Spleen (tissue), 11 donors: ENCODE measurements around the gene PIAS1. TPM values are rescaled to one million over a fixed set of nuclear protein-coding genes. Genes with fewer than 3 reads are reported as not detected.

Experiments used
- DNase-seq: peaks from one replicate; pipeline ENCODE4 v3.0.0-alpha.2; 2020
- H3K27ac ChIP-seq, 8 donors: fragments of 200-600 bp; sonication (generic) in 7 of 8; 1 replicate in 4 of 8; 2 replicates in 4 of 8; pipeline versions ENCODE4 v1.5.0 to v1.8.0; 2016 to 2021; ENCODE audit warnings: inconsistent platforms in 4 of 8, mild to moderate bottlenecking in 4 of 8, moderate library complexity in 1 of 8
- H3K27me3 ChIP-seq, 7 donors: fragments of 200-600 bp; sonication (generic) in 6 of 7; replicated peaks in 1 of 7; 1 replicate in 4 of 7; 2 replicates in 3 of 7; pipeline versions ENCODE4 v1.5.0 to v1.8.0; 2016 to 2021; ENCODE audit warnings: inconsistent platforms in 3 of 7, mild to moderate bottlenecking in 1 of 7
- H3K36me3 ChIP-seq, 6 donors: fragments of 200-600 bp; sonication (generic) in 5 of 6; 1 replicate in 4 of 6; 2 replicates in 2 of 6; pipeline versions ENCODE4 v1.5.0 to v1.8.0; 2016 to 2021; ENCODE audit warnings: inconsistent platforms in 2 of 6
- H3K4me1 ChIP-seq, 6 donors: fragments of 200-600 bp; sonication (generic) in 5 of 6; 1 replicate in 3 of 6; 2 replicates in 3 of 6; pipeline versions ENCODE4 v1.5.0 to v1.8.0; 2016 to 2021; ENCODE audit warnings: inconsistent platforms in 3 of 6
- H3K4me3 ChIP-seq, 8 donors: fragments of 200-600 bp; sonication (generic) in 7 of 8; 1 replicate in 4 of 8; 2 replicates in 4 of 8; pipeline versions ENCODE4 v1.5.0 to v1.8.0; 2016 to 2021; ENCODE audit warnings: inconsistent platforms in 4 of 8, mild to moderate bottlenecking in 4 of 8, moderate library complexity in 2 of 8
- H3K9me3 ChIP-seq, 8 donors: fragments of 200-600 bp; sonication (generic) in 7 of 8; 1 replicate in 4 of 8; 2 replicates in 4 of 8; pipeline versions ENCODE4 v1.5.0 to v1.8.0; 2016 to 2021; ENCODE audit warnings: inconsistent platforms in 4 of 8
- CTCF ChIP-seq, 11 experiments: fragments of 200-600 bp in 7 of 11; fragments of 450-650 bp in 4 of 11; sonication (generic) in 4 of 11; IDR thresholded peaks in 8 of 11; conservative IDR thresholded peaks in 3 of 11; 1 replicate in 7 of 11; 2 replicates in 4 of 11; pipeline versions ENCODE4 v1.4.0 to v1.8.0; 2016 to 2021; ENCODE audit warnings: antibody characterized with exemption in 11 of 11, inconsistent platforms in 4 of 11, mild to moderate bottlenecking in 1 of 11
- POLR2A ChIP-seq, 3 donors: fragments of 450-650 bp; IDR thresholded peaks; one replicate each; pipeline ENCODE4 v1.5.1; 2017; ENCODE audit warnings: antibody characterized with exemption in 3 of 3, mild to moderate bottlenecking in 1 of 3
- POLR2AphosphoS5 ChIP-seq, 3 donors: sonication (generic); formaldehyde crosslinking; IDR thresholded peaks; one replicate each; pipeline ENCODE4 v1.5.1; 2017; ENCODE audit warnings: antibody characterized with exemption in 3 of 3
- WGBS, 5 donors: extraction: QIAGEN DNeasy Blood & Tissue Kit in 3 of 5; methylation state at CpG; one replicate each; pipeline versions ENCODE4 v1.1.5 to v1.1.7; 2013 to 2018; 5-methylcytosine and 5-hydroxymethylcytosine counted together
- intact Hi-C: fragments of 100-400 bp; cut with DNase I; formaldehyde crosslinking; loops from one replicate; pipeline ENCODE4 v1.15.0; 2023; ENCODE audit warnings: low total_unique reads
- polyA plus RNA-seq, 3 donors: library from polyadenylated mRNA; stranded (reverse); fragments of 200-250 nt; gene quantifications; one replicate each; pipeline ENCODE4 v1.2.1, GENCODE V29; 2013
- total RNA-seq, 7 donors: library from RNA; depleted of rRNA in 3 of 7; stranded (reverse); fragments of >200 nt in 3 of 7; fragmentation: NEBNext Ultra II Directional in 4 of 7; extraction: Animal tissue kit (Norgen Biotek cat#: 25700) in 4 of 7; gene quantifications; one replicate each; pipeline versions ENCODE4 v1.1.0 to v1.2.1, GENCODE V29; 2016 to 2021
- donor health status: healthy with polysubstance abuse.
- donor health status: DM: no; HTN: no; CAD: no; lungs with moderate emphysema.
- donor health status: DM: no; HTN: no; CAD: no.
- donor health status: Bipolar disorder and iron deficiency.
- donor health status: healthy.
- donor health status: DM: no; HTN: no; CAD: no.
- donor health status: DM: yes; HTN: yes; CAD: no.

The PIAS1 gene
- total and polyA plus RNA-seq, 10 donors: 12.0 to 104 (median 64.7) TPM

DNA sequence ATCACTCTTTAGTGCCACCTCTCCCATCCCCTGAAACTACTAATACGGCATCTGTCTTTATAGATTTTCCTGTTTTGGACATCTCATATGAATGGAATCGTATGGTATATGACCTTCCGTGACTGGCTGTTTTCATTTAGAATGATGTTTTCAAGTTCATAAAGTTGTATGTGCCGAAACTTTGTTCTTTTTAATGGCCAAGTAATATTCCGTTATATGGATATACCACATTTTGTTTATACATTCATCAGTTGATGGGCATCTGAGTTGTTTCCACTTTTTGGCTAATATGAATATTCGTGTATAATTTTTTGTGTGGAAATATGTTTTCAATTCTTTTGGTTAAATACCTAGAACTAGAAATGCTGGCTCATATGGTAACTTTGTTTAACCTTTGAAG lies 49.5 kb downstream of the PIAS1 start:
- H3K36me3 ChIP-seq: peaks cover 0 to 22% (median 12%) of the 10 kb centered on the region in 6 donors
- WGBS, 5 donors: 93 to 99% (median 97%) methylated on average over 6 of the region's 6 CpGs
- H3K27ac ChIP-seq: no peak overlapping the region
- TF ChIP-seq POLR2AphosphoS5 (IDR thresholded peaks at IDR 0.05): no peak
- TF ChIP-seq CTCF (IDR thresholded peaks at IDR 0.05 in 8 of 11, conservative IDR thresholded peaks at IDR 0.05 in 3 of 11): no peak
- no peak for TF ChIP-seq POLR2A (IDR thresholded peaks at IDR 0.05)
- intact Hi-C loops: no loop called here
- H3K27me3 ChIP-seq: no peaks in the 10 kb centered on the region
- H3K4me1 ChIP-seq: peaks cover 0 to 81% (median 38%) of the 10 kb centered on the region in 6 donors
- H3K9me3 ChIP-seq: peaks cover 0 to 10% (median 6%) of the 10 kb centered on the region in 8 donors
- no peak overlapping the region for H3K4me3 ChIP-seq
- DNase-seq: no peak

DNA sequence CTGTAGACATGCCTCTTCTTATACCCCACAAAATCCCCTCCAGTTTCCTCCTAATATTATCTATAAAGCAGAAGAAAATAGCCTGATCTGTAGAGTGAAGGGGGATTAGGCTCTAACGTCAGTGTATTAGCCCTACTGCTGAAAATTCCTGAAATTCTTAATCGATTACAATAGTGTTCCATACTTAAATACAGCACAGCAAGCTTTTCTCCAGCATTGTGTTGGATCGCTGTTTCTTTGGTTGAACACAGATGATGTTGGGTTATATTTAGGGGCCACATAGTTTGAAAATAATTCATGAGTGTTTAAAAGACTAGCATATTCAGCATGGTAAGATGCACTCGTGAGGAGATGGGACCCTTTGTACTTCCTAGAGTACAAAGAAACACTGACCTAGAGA lies 52.5 kb downstream of the PIAS1 start:
- Histone ChIP-seq H3K36me3 (peaks cover 0 to 22% (median 12%) of the 10 kb centered on the region in 6 donors), H3K9me3 (peaks cover 0 to 10% (median 6%) of the 10 kb centered on the region in 8 donors), H3K4me1 (peaks cover 0 to 79% (median 20%) of the 10 kb centered on the region in 6 donors), H3K27me3 (no peaks in the 10 kb centered on the region), H3K27ac (no peak overlapping the region), H3K4me3 (no peak overlapping the region)
- DNase-seq: no peak
- WGBS, 5 donors: 79 to 91% (median 90%) methylated on average over 4 of the region's 4 CpGs
- TF ChIP-seq POLR2A (IDR thresholded peaks at IDR 0.05) (no peak), POLR2AphosphoS5 (IDR thresholded peaks at IDR 0.05) (no peak), CTCF (IDR thresholded peaks at IDR 0.05 in 8 of 11, conservative IDR thresholded peaks at IDR 0.05 in 3 of 11) (no peak)
- intact Hi-C loops: no loop called here

DNA sequence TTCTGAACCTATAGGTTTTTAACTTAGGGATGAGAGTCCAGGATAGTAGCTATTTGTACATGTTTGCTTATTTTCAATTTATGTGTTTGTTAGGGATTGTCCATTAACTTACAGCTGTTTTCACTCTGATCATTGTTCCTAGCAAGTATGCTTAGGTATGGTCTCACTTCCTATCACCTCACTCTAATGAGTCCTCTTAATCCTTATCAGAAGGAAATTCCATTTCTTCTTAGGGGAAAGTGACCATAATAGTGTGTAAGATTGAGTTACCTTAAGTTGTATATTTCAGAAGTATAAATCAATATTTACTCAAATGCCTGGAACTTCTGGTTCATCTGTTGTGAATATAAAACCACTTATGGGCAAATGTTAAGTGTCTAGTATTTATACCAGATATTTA lies 53.0 kb downstream of the PIAS1 start:
- Histone ChIP-seq H3K36me3 (peaks cover 0 to 19% (median 12%) of the 10 kb centered on the region in 6 donors), H3K9me3 (peaks cover 0 to 10% (median 6%) of the 10 kb centered on the region in 8 donors), H3K27ac (no peak overlapping the region), H3K4me1 (peaks cover under 1 to 79% (median 19%) of the 10 kb centered on the region in 6 donors), H3K27me3 (no peaks in the 10 kb centered on the region), H3K4me3 (no peak overlapping the region)
- DNase-seq: no peak
- TF ChIP-seq CTCF (IDR thresholded peaks at IDR 0.05 in 8 of 11, conservative IDR thresholded peaks at IDR 0.05 in 3 of 11) (no peak), POLR2A (IDR thresholded peaks at IDR 0.05) (no peak), POLR2AphosphoS5 (IDR thresholded peaks at IDR 0.05) (no peak)
- intact Hi-C loops: no loop called here

DNA sequence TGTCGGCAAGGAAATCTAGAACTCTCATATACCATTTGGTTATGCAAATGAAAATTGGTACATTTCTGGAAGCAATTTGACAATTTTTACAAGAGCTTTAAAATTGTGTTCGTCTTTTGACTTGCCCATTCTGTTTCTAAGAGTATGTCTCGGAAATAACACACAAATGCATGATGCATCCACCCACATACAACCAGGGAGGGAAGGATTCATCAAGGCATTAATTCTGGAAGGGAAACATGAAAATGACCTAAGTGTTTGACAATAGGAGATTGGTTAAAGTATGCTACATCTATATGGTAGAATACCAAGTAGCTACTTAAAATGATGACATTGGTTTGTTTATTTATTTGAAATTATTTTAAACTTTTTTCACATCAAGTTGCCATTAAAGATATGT lies 58.6 kb downstream of the PIAS1 start:
- intact Hi-C loops: no loop called here
- TF ChIP-seq POLR2AphosphoS5 (IDR thresholded peaks at IDR 0.05) (no peak), CTCF (IDR thresholded peaks at IDR 0.05 in 8 of 11, conservative IDR thresholded peaks at IDR 0.05 in 3 of 11) (no peak), POLR2A (IDR thresholded peaks at IDR 0.05) (no peak)
- Histone ChIP-seq H3K36me3 (peaks cover 0 to 3% (median 0%) of the 10 kb centered on the region in 6 donors), H3K4me1 (peaks cover 12 to 97% (median 53%) of the 10 kb centered on the region in 6 donors), H3K27me3 (no peaks in the 10 kb centered on the region), H3K4me3 (no peak overlapping the region), H3K9me3 (no peaks in the 10 kb centered on the region), H3K27ac (no peak overlapping the region)
- WGBS, 5 donors: 55 to 60% (median 58%) methylated on average over 3 of the region's 3 CpGs
- DNase-seq: no peak
